Measurements from ENCODE around the gene CDC25B.
"Not testable (repeated sequence)": the region's sequence is repeated elsewhere in the genome, so short reads cannot be mapped to it uniquely, and the experiment has no call there.

CDC25B gene

DNA sequence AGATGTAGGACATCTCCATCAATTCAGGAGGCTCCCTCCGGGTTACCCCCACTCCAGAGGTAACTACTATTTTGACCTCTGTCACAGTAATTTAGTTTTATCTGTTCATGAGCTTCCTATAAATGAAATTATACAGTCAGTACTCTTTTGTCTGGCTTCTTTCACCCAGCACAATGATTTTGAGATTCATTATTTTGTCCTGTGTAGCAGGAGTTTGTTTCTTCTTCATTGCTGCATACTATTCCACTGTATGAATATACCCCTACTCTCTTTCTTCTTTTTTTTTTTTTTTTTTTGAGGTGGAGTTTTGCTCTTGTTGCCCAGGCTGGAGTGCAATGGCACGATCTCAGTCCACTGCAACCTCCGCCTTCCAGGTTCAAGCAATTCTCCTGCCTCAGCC, 12.4 kb downstream of the CDC25B start:
- DNase-seq, result no peak

DNA sequence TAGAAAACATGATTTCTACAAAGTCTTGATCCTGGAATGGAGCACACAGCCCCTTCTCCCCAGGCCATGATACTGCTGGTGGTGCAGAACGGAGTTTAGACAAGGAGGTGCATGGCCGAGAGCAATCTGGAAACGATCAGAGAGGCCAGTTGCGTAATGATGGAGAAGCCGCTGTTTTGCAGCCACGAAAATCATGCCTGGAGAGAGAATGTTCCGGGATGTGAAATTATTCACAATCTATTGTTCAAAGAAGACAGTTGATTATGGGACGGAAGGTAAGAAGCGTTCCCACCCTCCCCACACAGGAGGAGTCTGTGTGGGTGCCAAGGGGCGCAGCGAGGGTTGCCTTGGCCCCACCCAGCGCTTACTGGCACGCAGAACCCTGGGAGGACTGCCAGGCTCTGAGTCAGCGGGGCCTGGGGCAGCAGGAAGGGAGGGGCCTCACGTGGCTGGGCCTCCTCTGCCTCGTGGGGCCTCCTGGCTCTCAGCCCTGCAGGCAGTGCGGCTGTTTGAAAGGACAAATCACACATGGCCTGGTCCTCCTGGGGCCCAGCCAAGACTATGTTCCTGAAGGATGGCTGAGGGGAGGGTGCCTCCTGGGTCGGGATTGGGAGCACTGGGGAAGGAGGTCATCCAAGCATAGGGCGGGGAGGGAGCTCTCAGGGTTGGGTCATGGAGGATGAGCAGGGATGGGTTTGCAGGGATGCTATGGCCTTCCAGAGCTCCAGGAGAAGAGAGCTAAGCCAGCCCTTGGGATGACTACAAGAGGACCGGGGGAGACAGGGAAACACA, 15.6 kb downstream of the CDC25B start:
- peak; percentile 98 for DNase-seq

DNA sequence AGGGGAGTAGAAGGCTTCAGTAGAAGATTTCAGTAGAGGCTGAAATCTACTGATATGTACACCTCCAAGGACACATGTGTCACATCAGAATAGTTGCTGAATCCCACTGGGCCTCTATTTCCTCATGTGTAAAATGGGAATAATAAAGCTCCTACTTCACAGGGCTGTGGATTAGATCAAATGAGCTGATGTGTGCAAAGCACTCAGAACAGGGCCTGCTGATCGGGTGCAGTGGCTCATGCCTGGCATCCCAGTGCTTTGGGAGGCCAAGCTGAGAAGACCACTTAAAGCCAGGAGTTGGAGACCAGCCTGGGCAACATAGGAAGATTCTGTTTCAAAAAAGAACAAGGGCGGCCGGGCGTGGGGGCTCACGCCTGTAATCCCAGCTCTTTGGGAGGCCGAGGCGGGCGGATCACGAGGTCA, 16.2 kb downstream of the CDC25B start:
- DNase-seq, result no peak

DNA sequence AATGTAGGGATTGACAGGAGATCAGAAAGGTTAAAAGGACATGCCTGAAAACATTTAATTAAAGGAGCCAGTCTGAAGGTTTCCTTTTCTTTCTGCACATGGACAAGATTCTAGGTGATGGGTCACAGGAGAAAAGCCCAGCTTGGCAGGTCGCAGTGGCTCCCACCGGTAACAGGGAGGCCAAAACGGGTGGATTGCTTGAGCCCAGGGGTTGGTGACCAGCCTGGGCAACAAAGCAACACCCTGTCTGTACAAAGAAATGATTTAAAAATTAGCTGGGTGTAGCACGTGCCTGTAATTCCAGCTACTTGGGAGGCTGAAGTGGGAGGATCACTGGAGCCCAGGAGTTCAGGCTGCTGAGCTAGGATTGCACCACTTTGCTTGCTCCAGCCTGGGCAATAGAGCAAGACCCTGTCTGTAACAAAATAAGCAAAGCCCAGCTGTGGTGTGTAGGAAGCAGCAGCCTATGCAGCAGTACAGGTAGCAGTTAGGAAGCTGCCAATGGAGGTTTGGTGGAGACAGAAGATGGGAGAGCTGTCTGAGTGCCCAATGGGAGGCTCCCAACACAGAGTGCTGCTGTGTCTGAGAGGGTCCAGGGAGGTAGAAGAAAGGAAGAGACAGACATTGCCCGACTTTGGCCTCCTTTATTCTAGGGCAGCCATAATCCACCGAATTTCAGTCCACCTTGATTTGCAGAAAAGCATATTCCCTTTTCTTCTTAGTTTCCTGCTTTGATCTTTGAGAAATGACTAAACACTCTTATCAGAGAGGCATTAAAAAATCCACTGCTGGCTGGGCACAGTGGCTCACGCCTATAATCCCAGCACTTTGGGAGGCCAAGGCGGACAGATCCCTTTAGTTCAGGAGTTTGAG, 17.1 kb downstream of the CDC25B start:
- no peak for DNase-seq

DNA sequence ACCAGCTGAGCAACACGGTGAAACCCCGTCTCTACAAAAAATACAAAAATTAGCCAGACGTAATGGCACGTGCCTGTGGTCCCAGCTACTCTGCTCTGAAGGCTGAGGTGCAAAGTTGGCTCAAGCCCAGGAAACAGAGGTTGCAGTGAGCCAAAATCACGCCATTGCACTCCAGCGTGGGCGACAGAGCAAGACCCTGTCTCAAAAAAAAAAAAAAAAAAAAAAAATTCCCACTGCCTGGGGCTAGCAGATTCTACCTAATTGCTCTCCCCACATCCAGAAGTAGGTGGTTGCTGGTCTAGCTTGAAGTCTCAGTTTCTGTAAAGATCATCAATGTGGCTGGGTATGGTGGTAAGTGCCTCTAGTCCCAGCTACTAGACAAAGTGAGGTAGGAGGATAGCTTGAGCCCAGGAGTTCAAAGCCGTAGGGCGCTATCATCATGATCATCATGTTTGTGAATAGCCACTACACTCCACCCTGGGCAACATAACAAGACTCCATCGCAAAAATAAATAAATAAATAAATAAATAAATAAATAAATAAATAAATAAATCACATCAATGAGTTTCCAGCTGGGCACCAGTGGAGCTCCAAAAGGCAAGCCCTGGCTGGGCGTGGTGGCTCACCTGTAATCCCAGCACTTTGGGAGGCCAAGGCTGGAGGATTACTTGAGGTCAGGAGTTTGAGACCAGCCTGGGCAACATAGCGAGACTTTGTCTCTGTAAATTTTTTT, 17.9 kb downstream of the CDC25B start:
- no peak for DNase-seq

DNA sequence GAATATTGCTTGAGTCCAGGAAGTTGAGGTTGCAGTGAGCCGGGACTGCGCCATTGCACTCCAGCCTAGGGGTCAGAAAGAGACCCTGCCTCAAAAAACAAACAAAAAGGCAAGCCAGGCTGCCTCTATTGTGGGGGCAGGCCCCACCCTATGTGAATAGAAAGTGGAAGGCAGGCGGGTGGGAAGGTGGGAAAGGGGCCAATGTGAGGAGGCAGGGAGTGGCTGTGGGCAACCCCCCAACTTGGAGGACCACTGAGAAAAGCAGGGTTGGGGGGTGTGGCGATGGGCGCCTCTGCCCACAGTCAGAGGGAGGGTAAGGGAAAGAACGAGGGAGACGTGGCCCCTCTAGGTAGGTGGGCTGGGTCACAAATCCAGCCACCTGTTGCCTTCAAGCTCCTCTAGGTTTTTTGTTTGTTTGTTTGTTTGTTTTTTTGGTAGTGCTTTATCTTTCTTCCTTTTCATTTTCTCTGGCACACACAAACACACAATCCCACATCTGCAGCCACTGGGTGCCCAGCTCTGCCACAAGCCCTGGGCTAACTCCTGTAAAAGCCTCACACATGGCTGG, 18.9 kb downstream of the CDC25B start:
- DNase-seq, result no peak

DNA sequence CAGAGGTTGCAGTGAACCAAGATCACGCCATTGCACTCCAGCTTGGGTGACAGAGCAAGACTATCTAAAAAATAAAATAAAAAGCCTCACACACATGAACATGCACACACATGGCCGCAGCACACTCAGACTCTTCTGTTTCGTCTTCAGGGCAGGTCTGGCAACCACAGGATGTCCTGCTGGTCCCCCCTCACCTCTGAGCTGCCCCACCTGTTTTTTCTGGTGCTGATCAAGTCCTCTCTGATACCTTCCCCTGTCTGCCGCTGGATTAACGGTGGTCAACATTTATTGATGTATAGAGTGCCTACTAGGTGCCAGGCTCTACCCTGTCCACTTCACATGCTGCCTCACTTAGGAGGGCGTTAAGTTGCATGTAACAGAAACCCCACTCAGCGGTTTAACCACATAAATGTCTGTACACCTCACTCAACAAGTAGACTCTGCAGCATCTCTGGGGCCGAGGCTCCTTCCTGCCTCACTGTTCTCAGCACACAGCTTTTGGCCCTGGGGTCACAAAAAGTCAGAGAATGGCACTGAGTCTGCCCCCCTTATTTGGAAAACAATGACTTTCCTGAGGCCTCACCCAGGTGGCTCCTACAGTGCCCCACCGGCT, 19.7 kb downstream of the CDC25B start:
- no peak for DNase-seq

DNA sequence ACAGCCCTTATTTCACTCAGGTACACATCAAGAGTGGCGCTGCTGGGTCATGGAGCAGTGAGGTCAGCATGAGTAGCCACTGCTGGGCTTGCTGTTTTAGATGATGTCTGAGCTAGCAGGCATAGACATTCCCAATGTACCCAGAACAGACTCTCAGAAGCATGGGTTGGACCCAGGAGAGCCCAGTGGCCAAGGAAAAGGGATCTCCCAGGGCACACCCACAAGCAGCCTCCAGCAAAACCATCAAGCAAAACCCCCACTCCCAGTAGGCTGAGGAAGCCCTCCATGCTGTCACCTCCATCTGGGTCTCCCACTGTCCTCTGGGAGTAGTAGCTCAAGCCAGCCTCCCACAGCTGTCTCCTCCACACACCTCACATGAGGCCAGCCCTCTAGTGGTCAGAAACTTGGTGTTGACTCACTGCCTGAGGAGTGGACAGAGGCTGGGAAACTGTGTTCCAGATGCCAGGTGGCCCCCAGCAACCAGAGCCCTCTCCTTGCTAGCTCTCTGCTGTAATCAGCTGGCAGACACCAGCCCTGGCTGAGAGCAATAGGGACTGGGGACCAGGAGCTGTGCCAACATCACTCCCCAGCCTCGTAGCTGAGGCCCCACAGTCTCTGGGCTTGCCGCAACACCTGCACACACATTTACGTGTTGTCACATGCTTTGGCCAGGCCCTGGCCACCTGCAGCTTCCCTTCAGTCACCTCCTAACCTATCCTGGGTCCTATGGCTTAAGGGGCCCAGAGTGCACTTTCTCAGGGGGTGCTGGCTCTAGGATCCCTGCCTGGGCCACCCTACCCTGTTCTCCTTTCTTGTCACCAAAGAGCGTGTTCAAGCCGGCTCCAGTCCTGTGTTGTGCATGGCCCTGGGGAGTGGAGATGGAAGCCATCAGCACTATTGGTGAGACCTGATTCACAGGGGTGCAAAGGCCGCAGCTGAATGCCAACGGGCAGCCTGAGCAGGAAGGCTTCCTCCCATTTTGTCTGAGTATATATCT, 22.3 kb downstream of the CDC25B start:
- DNase-seq, result peak; percentile 61

DNA sequence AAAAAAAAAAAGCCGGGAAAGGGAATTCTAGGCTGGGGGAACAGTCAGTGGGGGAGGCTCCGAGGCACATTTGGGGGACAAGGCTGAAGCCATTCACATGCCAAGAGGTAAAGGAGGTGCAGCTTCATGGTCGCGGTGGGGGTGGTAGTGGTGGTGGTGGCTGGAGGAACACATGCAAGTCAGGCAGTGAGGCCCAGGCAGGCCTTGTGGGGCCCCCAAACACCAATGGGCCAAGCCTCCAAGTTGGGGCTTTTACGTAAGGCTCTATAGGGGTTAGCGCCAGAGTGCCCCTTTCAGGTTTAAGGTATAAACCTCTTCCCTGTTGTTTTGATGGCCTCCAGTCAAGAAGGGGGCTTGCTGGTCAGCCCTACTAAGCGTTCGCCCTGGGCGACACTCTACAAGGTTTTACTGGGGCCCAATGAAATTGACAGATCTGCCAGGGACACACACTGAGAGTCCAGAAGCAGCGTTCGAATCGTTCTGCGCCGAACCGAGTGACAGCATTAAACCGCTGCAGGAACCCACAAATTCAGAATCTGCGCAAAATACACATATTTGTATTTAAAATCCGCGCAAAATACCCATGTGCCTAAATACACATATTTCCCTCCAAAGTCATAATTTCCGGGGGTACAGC, 23.4 kb downstream of the CDC25B start:
- no peak for DNase-seq

DNA sequence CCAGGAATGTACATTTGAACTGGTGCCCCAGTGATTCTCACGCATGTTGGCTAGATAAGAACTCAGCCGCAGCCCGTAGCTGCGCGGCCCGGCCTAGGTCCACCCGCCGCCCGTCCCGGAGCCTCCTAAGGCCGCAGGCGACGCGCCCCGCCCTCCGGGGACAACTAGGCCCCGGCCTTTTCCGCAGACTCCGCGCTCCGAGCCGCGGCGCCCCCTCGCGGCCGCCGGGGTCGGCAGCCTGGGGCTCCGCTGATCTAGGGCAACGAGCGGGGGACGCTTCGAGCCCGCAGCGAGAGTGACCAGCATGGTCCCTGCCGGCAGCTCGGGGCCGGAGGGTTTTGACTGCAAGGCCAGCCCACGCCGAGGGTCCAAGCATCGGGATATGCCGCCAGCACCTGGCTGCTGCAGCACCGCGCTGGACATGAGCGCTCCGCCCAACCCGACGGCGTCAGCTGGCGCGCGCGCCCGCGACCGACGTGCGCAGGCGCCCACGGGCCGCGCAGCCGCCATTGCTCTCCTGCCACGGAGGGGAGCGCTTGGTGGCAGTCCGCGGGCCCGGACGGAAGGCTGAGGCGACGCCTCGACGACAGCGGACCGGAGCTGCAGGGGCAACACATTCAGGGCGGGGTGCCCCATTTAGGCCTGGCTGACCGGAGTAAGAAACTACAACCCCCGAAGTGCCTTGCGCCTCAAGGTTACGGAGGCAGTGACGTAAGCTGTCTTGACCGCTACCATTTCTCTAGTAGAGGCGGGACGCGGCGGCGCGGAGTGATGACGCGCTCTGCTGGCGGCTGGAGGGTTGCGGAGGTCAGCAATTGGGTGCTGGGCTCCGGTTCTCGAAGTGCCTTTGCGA, 24.2 kb downstream of the CDC25B start, which contains the start of gene AP5S1:
AP5S1 (plus strand) TSS at position 500 of the 853 bp plus-strand sequence. CDS start 1,571 bp downstream, outside the sequence.
- peak; percentile 98 for DNase-seq

DNA sequence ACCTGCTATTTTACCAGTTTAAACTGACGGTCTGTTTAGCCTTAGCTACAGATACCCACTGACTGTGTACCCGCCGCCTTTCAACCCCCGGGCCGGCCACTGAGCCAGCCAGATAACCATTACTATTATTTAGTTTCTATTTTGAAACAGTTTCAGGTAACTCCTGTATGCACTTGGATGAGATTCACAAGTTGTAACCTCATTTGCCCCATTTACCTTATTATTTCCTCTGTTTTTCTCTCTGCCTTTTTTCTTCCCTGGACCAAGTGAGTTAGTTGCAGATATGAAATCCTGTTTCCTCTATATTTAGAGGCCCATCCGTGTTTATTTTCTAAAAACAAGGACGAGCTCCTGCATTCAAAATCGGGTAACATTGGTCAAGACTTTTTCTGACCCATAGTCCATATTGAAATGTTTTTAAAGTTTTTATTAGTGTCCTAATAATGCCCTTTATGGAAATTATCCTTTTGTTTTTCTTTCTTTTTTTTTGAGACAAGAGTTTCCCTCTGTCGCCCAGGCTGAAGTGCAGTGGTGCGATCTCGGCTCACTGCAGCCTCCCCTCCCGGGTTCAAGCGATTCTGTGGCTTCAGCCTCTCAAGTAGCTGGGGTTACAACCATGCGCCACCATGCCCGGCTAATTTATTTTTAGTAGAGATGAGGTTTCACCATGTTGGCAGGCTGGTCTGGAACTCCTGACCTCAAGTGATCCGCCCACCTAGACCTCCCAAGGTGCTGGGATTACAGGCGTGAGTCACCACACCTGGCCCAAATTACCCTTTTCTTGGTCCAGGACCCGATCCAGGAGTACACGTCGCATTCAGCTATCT, 25.0 kb downstream of the CDC25B start:
- DNase-seq, result no peak

DNA sequence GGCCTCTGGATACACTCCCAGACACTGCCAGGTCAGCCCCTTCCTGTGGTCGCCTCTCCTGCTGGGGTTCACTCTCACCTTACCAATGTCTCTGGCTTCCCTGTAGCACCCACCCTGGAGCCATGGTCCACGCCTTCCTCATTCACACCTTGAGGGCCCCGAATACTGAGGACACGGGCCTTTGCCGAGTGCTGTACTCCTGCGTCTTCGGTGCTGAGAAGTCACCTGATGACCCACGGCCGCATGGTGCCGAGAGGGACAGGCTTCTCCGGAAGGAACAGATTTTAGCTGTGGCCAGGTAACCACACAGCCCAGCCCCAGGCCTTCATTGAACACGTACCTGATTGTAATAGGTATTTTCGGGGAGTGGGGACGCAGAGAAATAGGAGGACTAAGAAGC, 25.9 kb downstream of the CDC25B start:
- no peak for DNase-seq

DNA sequence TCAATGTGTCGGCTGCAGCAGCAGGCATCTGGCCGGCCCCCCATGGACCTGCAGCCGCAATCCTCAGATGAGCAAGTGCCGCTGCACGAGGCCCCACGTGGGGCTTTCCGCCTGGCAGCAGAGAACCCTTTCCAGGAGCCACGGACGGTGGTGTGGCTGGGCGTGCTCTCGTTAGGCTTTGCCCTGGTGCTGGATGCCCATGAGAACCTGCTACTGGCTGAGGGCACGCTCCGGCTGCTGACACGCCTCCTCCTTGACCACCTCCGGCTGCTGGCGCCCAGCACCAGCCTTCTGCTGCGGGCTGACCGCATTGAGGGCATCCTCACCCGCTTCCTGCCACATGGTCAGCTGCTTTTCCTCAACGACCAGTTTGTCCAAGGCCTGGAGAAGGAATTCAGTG, 27.8 kb downstream of the CDC25B start:
- no peak for DNase-seq

DNA sequence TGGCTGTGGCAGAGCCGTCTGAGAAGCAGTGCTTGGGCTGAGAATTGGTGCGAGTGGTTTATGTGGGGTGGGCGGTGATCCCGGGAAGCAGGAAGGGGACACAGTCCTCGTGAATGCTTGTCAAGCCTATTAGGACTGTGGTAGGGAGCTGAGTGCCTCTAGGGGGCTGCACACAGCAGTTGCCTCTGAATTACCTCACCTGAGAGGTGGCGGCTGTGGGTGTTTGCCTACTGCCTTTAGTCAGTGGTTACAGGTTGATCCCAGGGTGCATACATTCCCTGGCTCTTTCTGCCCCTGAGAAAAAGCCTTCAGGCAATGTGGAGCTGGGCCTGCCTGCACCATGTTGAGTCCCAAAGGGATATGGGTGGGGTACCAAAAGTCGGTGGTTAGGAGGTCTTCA, 29.4 kb downstream of the CDC25B start:
- no peak for DNase-seq

DNA sequence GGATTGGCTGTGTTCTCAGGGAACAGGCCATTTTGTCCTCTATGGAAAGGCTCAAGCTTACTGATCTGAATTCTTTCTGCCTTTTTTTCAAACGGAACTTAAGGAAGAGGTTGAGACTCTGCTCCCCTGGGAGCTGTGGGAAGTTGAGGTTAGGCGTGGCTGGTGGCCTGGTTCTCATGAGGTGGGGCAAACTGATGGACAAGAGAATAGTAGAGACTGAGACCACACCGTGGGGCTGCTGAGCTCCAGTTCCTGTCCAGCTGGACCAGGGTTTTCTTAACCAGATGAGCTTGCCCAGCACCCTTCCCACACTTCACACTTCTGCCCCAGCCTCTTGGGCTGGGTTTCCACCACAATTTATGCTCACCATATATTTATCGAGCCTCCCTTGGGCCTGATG, 30.3 kb downstream of the CDC25B start:
- no peak for DNase-seq

DNA sequence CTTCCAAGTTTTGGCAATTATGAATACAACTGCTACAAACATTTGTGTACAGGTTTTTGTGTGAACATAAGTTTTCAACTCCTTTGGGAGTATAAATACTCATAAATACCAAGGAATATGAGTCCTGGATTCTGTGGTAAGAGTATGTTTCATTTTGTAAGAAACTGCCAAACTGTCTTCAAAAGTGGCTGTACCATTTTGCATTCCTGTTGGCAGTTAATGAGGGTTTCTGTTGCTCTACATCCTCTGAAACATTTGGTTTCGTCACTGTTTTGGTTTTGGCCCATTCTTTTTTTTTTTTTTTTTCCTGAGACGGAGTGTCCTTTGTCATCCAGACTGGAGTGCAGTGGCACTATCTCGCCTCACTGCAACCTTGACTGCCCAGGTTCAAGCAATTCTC, 32.7 kb downstream of the CDC25B start:
- no peak for DNase-seq

DNA sequence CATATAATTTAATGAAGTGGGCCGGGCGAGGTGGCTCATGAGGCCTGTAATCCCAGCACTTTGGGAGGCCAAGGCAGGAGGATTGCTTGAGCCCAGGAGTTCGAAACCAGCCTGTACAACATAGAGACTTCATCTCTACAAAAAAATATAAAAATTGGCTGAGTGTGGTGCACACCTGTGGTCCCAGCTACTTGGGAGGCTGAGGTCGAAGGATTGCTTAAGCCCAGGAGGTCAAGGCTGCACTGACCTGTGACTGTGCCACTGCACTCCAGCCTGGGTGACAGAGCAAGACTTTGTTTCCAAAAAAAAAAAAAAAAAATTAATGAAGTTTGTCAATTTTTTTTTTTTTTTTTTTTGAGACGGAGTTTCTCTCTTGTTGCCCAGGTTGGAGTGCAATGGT, 33.8 kb downstream of the CDC25B start:
- not testable (repeated sequence) for DNase-seq

DNA sequence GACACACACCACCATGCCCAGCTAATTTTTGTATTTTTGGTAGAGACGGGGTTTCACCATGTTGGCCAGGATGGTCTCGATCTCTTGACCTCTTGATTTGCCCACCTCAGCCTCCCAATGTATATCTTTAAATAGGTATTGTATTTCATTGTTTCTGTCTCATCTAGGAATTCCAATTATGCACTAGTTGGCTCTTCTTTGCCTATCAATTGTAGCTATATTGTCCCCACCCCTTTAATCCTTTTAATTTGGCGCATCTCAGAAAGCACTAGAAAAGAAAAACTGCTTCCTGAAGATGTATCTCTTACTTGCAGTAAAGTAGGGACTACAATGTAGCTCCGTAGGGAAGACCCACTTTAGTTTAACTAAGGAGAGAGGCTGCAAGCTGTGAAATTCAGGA, 40.0 kb downstream of the CDC25B start:
- DNase-seq, result no peak

DNA sequence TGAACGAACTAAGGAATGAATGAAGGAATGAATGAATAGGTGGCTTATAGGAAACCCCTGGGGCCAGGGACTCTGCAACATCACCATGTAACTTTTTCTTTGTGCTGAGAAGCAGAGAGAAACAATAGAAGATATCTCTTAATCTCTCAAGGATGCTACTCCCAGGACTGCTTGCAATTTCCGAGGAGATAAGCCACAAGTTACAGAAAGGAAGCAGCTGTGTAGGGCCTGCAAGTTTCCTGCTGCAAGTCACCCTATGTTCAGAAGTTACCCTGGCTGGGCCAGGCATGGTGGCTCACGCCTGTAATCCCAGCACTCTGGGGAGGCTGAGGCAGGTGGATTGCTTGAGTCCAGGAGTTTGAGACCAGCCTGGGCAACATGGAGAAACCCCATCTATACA, 43.2 kb downstream of the CDC25B start:
- no peak for DNase-seq
